IMR-90 (cell line): ENCODE measurements around the gene PALLD. TPM values are rescaled to one million over a fixed set of nuclear protein-coding genes. Genes with fewer than 3 reads are reported as not detected.

Experiments
- ATAC-seq: fragments of 200-7000 bp; cut with Tn5 transposase; 2 replicates; pipeline ENCODE4 v1.9.1; 2020; ENCODE audit warnings: low read depth, mild to moderate bottlenecking, moderate library complexity
- BruUV-seq: library from RNA; stranded (reverse); fragments of 400-500 nt; replicated peaks from 2 replicates; lab custom pipeline; 2021; lab: Mats Ljungman, UMichigan
- CTCF ChIA-PET: fragments of 300-600 bp; formaldehyde crosslinking; extraction: SDS; loops from one replicate; lab custom pipeline; 2021; ENCODE audit warnings: antibody characterized with exemption; lab: Yijun Ruan, JAX
- POLR2A ChIA-PET: fragments of 300-600 bp; sonication (Branson Sonifier 250); formaldehyde crosslinking; loops from one replicate; lab custom pipeline; 2022; ENCODE audit warnings: antibody characterized with exemption; ENCODE audit not compliant: unreplicated experiment; lab: Charles Lee
- DNase-seq: peaks from one replicate; pipeline ENCODE4 v3.0.0; 2013
- H2AFZ ChIP-seq: replicated peaks from 2 replicates; pipeline ENCODE3; 2013; ENCODE audit warnings: low read length, mild to moderate bottlenecking; ENCODE audit not compliant: poor library complexity
- H2AK5ac ChIP-seq: 2 replicates; pipeline ENCODE4 v1.6.1; 2013; ENCODE audit warnings: low read depth, low read length, inconsistent platforms
- H2AK9ac ChIP-seq: replicated peaks from 2 replicates; pipeline ENCODE3; 2013; ENCODE audit warnings: mild to moderate bottlenecking, low read depth, low read length, moderate library complexity; ENCODE audit not compliant: poor library complexity
- H2BK120ac ChIP-seq: 2 replicates; pipeline ENCODE4 v1.6.1; 2013; ENCODE audit warnings: low read depth, low read length, inconsistent platforms
- H2BK15ac ChIP-seq: 3 replicates; pipeline ENCODE4 v1.6.1; 2013; ENCODE audit warnings: low read depth, low read length, inconsistent platforms
- H2BK20ac ChIP-seq: 2 replicates; pipeline ENCODE4 v1.6.1; 2013; ENCODE audit warnings: low read depth, mild to moderate bottlenecking, inconsistent platforms, low read length, moderate library complexity
- H2BK5ac ChIP-seq: 2 replicates; pipeline ENCODE4 v1.6.1; 2013; ENCODE audit warnings: mild to moderate bottlenecking, low read depth, low read length, inconsistent platforms; ENCODE audit not compliant: poor library complexity, severe bottlenecking
- H3K14ac ChIP-seq: replicated peaks from 2 replicates; pipeline ENCODE4 v1.6.1; 2013; ENCODE audit warnings: low read depth, low read length, inconsistent platforms
- H3K18ac ChIP-seq: 2 replicates; pipeline ENCODE4 v1.6.1; 2013; ENCODE audit warnings: low read depth, low read length, control low read depth
- H3K23ac ChIP-seq: 2 replicates; pipeline ENCODE4 v1.6.1; 2013; ENCODE audit warnings: low read depth, low read length, inconsistent platforms
- H3K27ac ChIP-seq: 2 replicates; pipeline ENCODE4 v1.5.1; 2013; ENCODE audit warnings: mild to moderate bottlenecking, control low read depth, low read length; ENCODE audit not compliant: insufficient read depth
- H3K27me3 ChIP-seq: 2 replicates; pipeline ENCODE4 v1.6.1; 2013; ENCODE audit warnings: low read length; ENCODE audit not compliant: control insufficient read depth, insufficient read depth
- H3K36me3 ChIP-seq: 2 replicates; pipeline ENCODE4 v1.6.1; 2013; ENCODE audit warnings: low read length, mixed read lengths; ENCODE audit not compliant: control insufficient read depth, insufficient read depth
- H3K4ac ChIP-seq: 2 replicates; pipeline ENCODE4 v1.6.1; 2013; ENCODE audit warnings: low read depth, low read length, inconsistent platforms
- H3K4me1 ChIP-seq: 2 replicates; pipeline ENCODE4 v1.6.1; 2013; ENCODE audit warnings: low read length, mixed read lengths; ENCODE audit not compliant: control insufficient read depth, insufficient read depth
- H3K4me2 ChIP-seq: 2 replicates; pipeline ENCODE4 v1.6.1; 2013; ENCODE audit warnings: low read depth, mild to moderate bottlenecking, control low read depth, low read length, moderate library complexity
- H3K4me3 ChIP-seq: 2 replicates; pipeline ENCODE4 v1.5.1; 2013; ENCODE audit warnings: low read depth, mild to moderate bottlenecking, control low read depth, low read length, moderate library complexity; ENCODE audit not compliant: insufficient read depth
- H3K56ac ChIP-seq: 2 replicates; pipeline ENCODE4 v1.6.1; 2013; ENCODE audit warnings: low read length, inconsistent platforms; ENCODE audit not compliant: insufficient read depth; ENCODE audit errors: extremely low read depth
- H3K79me1 ChIP-seq, 2 experiments: 2 replicates each; pipeline ENCODE4 v1.6.1; 2013; ENCODE audit warnings: low read length in 2 of 2, inconsistent platforms in 1 of 2, low read depth in 1 of 2
- H3K9ac ChIP-seq: 2 replicates; pipeline ENCODE4 v1.6.1; 2013; ENCODE audit warnings: low read depth, low read length, control low read depth
- H3K9me1 ChIP-seq: 2 replicates; pipeline ENCODE4 v1.6.1; 2013; ENCODE audit warnings: low read length, inconsistent platforms; ENCODE audit not compliant: insufficient read depth
- H3K9me3 ChIP-seq: 2 replicates; pipeline ENCODE4 v1.6.1; 2013; ENCODE audit warnings: low read length; ENCODE audit not compliant: control insufficient read depth, insufficient read depth
- H4K20me1 ChIP-seq: 2 replicates; pipeline ENCODE4 v1.6.1; 2013; ENCODE audit warnings: low read length, inconsistent platforms; ENCODE audit not compliant: insufficient read depth
- H4K5ac ChIP-seq: 2 replicates; pipeline ENCODE4 v1.6.1; 2013; ENCODE audit warnings: mild to moderate bottlenecking, low read depth, low read length, control low read depth
- H4K8ac ChIP-seq, 2 experiments: 2 replicates each; pipeline ENCODE4 v1.6.1; 2013; ENCODE audit warnings: low read depth in 2 of 2, low read length in 2 of 2, control low read depth in 1 of 2, inconsistent platforms in 1 of 2
- H4K91ac ChIP-seq: 2 replicates; pipeline ENCODE4 v1.6.1; 2013; ENCODE audit warnings: low read depth, low read length, inconsistent platforms; ENCODE audit not compliant: insufficient read depth
- BHLHE40 ChIP-seq: fragments of 150-350 bp; IDR thresholded peaks from 2 replicates; pipeline ENCODE4 v1.6.1; 2016; ENCODE audit warnings: mild to moderate bottlenecking, low read depth, low read length
- CEBPB ChIP-seq: IDR thresholded peaks from 2 replicates; pipeline ENCODE4 v1.6.1; 2012; ENCODE audit warnings: low read depth, low read length, improper control_type of control experiment
- CHD1 ChIP-seq: IDR thresholded peaks from 2 replicates; pipeline ENCODE4 v1.6.1; 2012; ENCODE audit warnings: low read depth, low read length, improper control_type of control experiment
- FOS ChIP-seq: fragments of 150-350 bp; IDR thresholded peaks from 2 replicates; pipeline ENCODE4 v1.6.1; 2016; ENCODE audit warnings: low read depth, low read length
- MAFK ChIP-seq: IDR thresholded peaks from 2 replicates; pipeline ENCODE4 v1.6.1; 2012; ENCODE audit warnings: low read depth, low read length, improper control_type of control experiment
- MAZ ChIP-seq: IDR thresholded peaks from 2 replicates; pipeline ENCODE4 v1.6.1; 2012; ENCODE audit warnings: low read depth, mild to moderate bottlenecking, low read length, improper control_type of control experiment, moderate library complexity, borderline replicate concordance
- MXI1 ChIP-seq: IDR thresholded peaks from 2 replicates; pipeline ENCODE4 v1.6.1; 2012; ENCODE audit warnings: low read depth, mild to moderate bottlenecking, low read length, moderate library complexity, borderline replicate concordance
- NFE2L2 ChIP-seq: fragments of 150-350 bp; IDR thresholded peaks from 2 replicates; pipeline ENCODE4 v1.6.1; 2016; ENCODE audit warnings: low read depth, mild to moderate bottlenecking, low read length
- POLR2A ChIP-seq: IDR thresholded peaks from 2 replicates; pipeline ENCODE4 v1.6.1; 2012; ENCODE audit warnings: mild to moderate bottlenecking, low read depth, low read length
- RAD21 ChIP-seq: IDR thresholded peaks from 2 replicates; pipeline ENCODE4 v1.6.1; 2012; ENCODE audit warnings: low read length, improper control_type of control experiment
- RCOR1 ChIP-seq: IDR thresholded peaks from 2 replicates; pipeline ENCODE4 v1.6.1; 2012; ENCODE audit warnings: mild to moderate bottlenecking, low read length, improper control_type of control experiment; ENCODE audit not compliant: insufficient replicate concordance
- RFX5 ChIP-seq: IDR thresholded peaks from 2 replicates; pipeline ENCODE4 v1.8.0; 2012; ENCODE audit warnings: low read depth, mild to moderate bottlenecking, low read length, moderate library complexity
- SMC3 ChIP-seq: fragments of 150-350 bp; IDR thresholded peaks from 2 replicates; pipeline ENCODE4 v1.6.1; 2016; ENCODE audit warnings: low read depth, mild to moderate bottlenecking, antibody characterized with exemption, low read length, moderate library complexity
- WGBS, 2 experiments: methylation state at CpG; one replicate each; pipeline versions ENCODE4 v1.1.5 to v1.1.7; 2013; ENCODE audit warnings: missing lambda C conversion rate in 2 of 2; ENCODE audit not compliant: insufficient read length in 1 of 2; ENCODE audit errors: extremely low coverage in 2 of 2; 5-methylcytosine and 5-hydroxymethylcytosine counted together
- dilution Hi-C: fragments of 300-500 bp; cut with HindIII; formaldehyde crosslinking; loops from one replicate; pipeline ENCODE4 v1.14.3; 2018; ENCODE audit warnings: low sequenced_read_pairs; ENCODE audit not compliant: unreplicated experiment
- in situ Hi-C: fragments of 300-500 bp; cut with MboI; formaldehyde crosslinking; loops from 3 replicates; pipeline ENCODE4 v1.14.3; 2019; ENCODE audit warnings: low sequenced_read_pairs, inconsistent platforms, mixed read lengths
- intact Hi-C: fragments of 100-400 bp; cut with micrococcal nuclease; formaldehyde crosslinking; loops from 2 replicates; pipeline ENCODE4 v1.10.0; 2022
- polyA plus RNA-seq, 3 experiments: library from polyadenylated mRNA; depleted of rRNA; stranded (reverse); fragments of >200 nt; gene quantifications; 2 replicates each; pipeline ENCODE4 v1.2.3, GENCODE V29; 2012; ENCODE audit warnings: low replicate concordance in 1 of 3
- total RNA-seq: library from RNA; depleted of rRNA; stranded (reverse); fragments of >200 nt; gene quantifications from 2 replicates; pipeline ENCODE4 v1.2.3, GENCODE V29; 2012
- TF ChIP-seq, protein P1 (sequence below): fragments of 150-350 bp; IDR thresholded peaks from 2 replicates; pipeline ENCODE4 v1.6.1; 2016; ENCODE audit warnings: low read depth, mild to moderate bottlenecking, low read length, moderate library complexity, borderline replicate concordance
- TF ChIP-seq, protein P2 (sequence below): fragments of 150-350 bp; IDR thresholded peaks from 2 replicates; pipeline ENCODE4 v1.6.1; 2017; ENCODE audit warnings: mild to moderate bottlenecking, antibody characterized with exemption, low read length, low read depth
- TF ChIP-seq, protein P3 (sequence below): conservative IDR thresholded peaks from 2 replicates; pipeline ENCODE4 v1.5.1; 2012; ENCODE audit warnings: mild to moderate bottlenecking, low read depth, low read length, improper control_type of control experiment

PALLD gene
- total and polyA plus RNA-seq, 2 of the 4 experiments (the other 2 are of a cell fraction), result 91.0 to 91.9 TPM

DNA sequence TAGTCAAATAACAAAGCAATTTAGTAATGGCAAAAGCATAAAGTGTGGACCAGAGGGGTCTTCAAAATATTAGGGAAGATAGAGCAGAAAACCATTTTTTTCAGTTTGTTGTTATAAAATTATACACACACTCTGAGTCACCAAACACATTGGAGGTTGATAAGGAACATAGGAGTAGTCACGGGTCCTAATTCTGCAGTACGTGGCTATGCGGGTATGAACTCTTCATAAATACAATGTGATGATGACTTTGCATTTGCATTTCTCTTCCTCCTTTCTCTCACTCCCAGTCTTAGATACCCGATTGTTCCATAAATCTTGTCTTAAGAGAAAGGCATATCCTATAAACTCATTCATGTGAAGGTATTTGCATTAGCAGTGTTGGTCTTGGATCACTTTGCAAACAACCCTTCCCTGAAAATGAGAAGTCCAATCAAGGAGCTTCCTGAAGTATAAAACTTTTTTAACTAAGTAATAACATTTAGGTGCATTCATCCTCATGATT lies 223.6 kb downstream of the PALLD start:
- Histone ChIP-seq H2BK5ac (no peak overlapping the region), H3K9me1 (peaks cover 13% of the 10 kb centered on the region; the same call in 1 of the 2 replicates), H2BK20ac (no peak overlapping the region), H4K5ac (no peak overlapping the region), H2AK9ac (no peak overlapping the region), H2AK5ac (no peak overlapping the region), H3K23ac (no peak overlapping the region), H3K4ac (no peak overlapping the region), H3K56ac (no peak overlapping the region), H3K36me3 (no peaks in the 10 kb centered on the region), H3K9me3 (no peaks in the 10 kb centered on the region), H3K27ac (no peak overlapping the region), H4K91ac (no peak overlapping the region), H3K27me3 (no peaks in the 10 kb centered on the region), H2AFZ (no peak overlapping the region), H2BK15ac (no peak overlapping the region), H3K4me2 (no peak overlapping the region), H3K9ac (no peak overlapping the region), H3K4me3 (no peak overlapping the region), H3K4me1 (peaks cover 16% of the 10 kb centered on the region), H4K20me1 (no peaks in the 10 kb centered on the region), H2BK120ac (no peak overlapping the region), H3K18ac (no peak overlapping the region), H4K8ac (no peak overlapping the region), H3K79me1 (no peaks in the 10 kb centered on the region), H3K14ac (no peak overlapping the region)
- intact Hi-C loops (no loop called here), in situ Hi-C loops (no loop called here), dilution Hi-C loops (no loop called here)
- no peak for DNase-seq
- ATAC-seq, result no peak
- TF ChIP-seq, protein P1, sequence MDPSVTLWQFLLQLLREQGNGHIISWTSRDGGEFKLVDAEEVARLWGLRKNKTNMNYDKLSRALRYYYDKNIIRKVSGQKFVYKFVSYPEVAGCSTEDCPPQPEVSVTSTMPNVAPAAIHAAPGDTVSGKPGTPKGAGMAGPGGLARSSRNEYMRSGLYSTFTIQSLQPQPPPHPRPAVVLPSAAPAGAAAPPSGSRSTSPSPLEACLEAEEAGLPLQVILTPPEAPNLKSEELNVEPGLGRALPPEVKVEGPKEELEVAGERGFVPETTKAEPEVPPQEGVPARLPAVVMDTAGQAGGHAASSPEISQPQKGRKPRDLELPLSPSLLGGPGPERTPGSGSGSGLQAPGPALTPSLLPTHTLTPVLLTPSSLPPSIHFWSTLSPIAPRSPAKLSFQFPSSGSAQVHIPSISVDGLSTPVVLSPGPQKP, result no peak
- TF ChIP-seq POLR2A, result no peak
- no peak for TF ChIP-seq CHD1
- TF ChIP-seq, protein P2, sequence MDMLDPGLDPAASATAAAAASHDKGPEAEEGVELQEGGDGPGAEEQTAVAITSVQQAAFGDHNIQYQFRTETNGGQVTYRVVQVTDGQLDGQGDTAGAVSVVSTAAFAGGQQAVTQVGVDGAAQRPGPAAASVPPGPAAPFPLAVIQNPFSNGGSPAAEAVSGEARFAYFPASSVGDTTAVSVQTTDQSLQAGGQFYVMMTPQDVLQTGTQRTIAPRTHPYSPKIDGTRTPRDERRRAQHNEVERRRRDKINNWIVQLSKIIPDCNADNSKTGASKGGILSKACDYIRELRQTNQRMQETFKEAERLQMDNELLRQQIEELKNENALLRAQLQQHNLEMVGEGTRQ, result no peak
- no peak for TF ChIP-seq SMC3
- TF ChIP-seq BHLHE40, result no peak
- no peak for TF ChIP-seq NFE2L2
- TF ChIP-seq RCOR1, result no peak
- TF ChIP-seq RAD21, result no peak
- TF ChIP-seq MAFK, result no peak
- no peak for TF ChIP-seq MAZ
- TF ChIP-seq CEBPB, result no peak
- TF ChIP-seq RFX5, result no peak
- no peak for TF ChIP-seq FOS
- TF ChIP-seq, protein P3, sequence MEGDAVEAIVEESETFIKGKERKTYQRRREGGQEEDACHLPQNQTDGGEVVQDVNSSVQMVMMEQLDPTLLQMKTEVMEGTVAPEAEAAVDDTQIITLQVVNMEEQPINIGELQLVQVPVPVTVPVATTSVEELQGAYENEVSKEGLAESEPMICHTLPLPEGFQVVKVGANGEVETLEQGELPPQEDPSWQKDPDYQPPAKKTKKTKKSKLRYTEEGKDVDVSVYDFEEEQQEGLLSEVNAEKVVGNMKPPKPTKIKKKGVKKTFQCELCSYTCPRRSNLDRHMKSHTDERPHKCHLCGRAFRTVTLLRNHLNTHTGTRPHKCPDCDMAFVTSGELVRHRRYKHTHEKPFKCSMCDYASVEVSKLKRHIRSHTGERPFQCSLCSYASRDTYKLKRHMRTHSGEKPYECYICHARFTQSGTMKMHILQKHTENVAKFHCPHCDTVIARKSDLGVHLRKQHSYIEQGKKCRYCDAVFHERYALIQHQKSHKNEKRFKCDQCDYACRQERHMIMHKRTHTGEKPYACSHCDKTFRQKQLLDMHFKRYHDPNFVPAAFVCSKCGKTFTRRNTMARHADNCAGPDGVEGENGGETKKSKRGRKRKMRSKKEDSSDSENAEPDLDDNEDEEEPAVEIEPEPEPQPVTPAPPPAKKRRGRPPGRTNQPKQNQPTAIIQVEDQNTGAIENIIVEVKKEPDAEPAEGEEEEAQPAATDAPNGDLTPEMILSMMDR, result no peak
- TF ChIP-seq MXI1, result no peak
- BruUV-seq, result no TSS peak
- ChIA-PET CTCF (interaction anchor here (0.5 kb wide), 1 partner anchor 16 kb away, joined by 3 read pairs; no protein-coding TSS in a partner anchor), POLR2A (no interaction called here)
- WGBS, 2 experiments, result no CpG with 5 or more reads among the region's 4 CpGs
